NCI-H1092 (cell line): ENCODE measurements around the gene ESR2.
"Not testable (repeated sequence)": the region's sequence is repeated elsewhere in the genome, so short reads cannot be mapped to it uniquely, and the experiment has no call there.

ENCODE experiments used
- DNase-seq: peaks from one replicate; lab custom pipeline; 2025; lab: John Stamatoyannopoulos, UW

The ESR2 gene

DNA sequence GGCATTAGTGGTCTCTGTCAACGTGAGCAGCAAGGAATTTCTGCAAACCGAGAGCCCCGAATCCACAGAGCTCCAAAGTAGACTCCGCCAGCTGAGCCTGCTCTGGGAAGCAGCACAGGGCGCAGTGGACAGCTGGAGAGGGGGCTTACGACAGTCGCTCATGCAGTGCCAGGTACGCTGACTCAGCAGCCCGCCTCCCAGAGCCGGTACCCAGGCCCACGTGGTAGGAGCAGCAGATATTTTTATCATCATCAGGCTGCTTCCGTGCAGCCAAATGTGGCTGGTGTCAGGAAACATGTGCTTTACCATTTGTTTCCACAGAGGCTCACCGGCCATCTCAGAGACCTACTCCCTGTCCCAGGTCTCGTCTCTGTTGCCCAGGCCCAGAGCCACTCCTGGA lies 73.7 kb downstream of the ESR2 start:
- DNase-seq, result no peak

GRCh38 chr14:64220056-64220455 lies 74.1 kb downstream of the ESR2 start:
- no peak for DNase-seq

GRCh38 chr14:64218344-64219240 lies 75.6 kb downstream of the ESR2 start:
- no peak for DNase-seq

DNA sequence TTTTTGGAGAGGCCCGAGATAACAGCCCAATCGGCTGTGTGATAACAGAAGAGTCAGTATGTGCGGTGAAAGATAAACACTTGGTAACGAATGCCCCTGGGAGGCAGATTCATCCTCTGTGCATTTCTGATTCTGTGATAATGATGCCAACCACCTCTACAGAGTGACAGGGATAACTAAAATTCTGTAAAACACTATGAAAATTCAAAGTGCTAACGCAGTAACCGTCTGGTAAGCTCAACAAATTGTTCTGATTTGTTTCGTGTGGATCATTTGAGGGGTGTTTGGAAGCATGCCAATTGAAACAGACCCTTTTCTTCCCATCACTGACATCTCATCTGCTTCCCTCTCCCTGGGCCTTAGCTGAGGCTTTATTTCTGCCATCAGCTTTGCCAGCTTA lies 76.3 kb downstream of the ESR2 start:
- no peak for DNase-seq

GRCh38 chr14:64217308-64217707 lies 76.9 kb downstream of the ESR2 start:
- DNase-seq, result no peak

- no peak for DNase-seq
Measured at GRCh38 chr14:64215978-64216377, 78.2 kb downstream of the ESR2 start.

- no peak for DNase-seq
Measured at GRCh38 chr14:64215274-64215673, 78.9 kb downstream of the ESR2 start.

- DNase-seq, result no peak
Measured at GRCh38 chr14:64213853-64214570, 80.2 kb downstream of the ESR2 start.

- DNase-seq, result no peak
Measured at GRCh38 chr14:64213086-64213485, 81.1 kb downstream of the ESR2 start.

- DNase-seq, result no peak
Measured at GRCh38 chr14:64212666-64213065, 81.5 kb downstream of the ESR2 start.

DNA sequence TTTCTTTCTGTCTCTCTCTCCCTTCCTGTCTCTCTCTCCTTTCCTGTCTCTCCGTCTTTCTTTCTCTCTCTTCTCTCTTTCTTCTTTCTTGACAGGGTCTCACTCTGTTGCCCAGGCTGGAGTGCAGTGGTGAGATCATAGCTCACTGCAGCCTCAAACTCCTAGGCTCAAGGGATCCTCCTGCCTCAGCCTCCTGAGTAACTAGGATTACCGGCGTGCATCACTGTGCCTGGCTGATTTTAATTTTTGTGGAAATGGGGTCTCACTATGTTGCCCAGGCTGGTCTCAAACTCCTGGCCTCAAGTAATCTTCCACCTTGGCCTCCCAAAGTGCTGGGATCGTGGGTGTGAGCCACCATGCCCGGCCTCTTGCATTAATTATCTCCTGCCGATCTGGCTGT lies 83.3 kb downstream of the ESR2 start:
- not testable (repeated sequence) for DNase-seq

- DNase-seq, result no peak
Measured at GRCh38 chr14:64210216-64210615, 84.0 kb downstream of the ESR2 start.

GRCh38 chr14:64209444-64210131 lies 84.6 kb downstream of the ESR2 start:
- DNase-seq, result no peak

DNA sequence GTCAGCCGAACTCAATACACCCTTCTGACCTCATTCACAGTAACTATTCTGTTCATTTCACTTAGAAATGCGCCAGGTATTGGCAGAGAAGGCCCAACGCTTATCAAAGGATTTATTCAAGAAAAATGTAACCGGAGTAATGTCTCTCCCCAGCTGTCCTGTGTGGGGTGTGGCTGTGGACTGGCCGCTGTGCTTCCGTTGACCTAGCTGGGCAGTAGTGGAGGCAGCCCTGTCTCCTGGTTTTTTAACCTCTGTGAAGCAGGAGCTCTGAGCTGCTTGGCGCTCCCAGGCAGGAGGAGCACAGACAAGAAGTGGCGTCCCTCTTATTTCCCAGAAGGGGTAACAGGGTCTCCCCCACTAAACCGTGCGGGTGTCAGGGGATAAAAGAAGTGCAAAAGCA lies 85.2 kb downstream of the ESR2 start:
- no peak for DNase-seq

GRCh38 chr14:64208261-64208660 lies 85.9 kb downstream of the ESR2 start:
- no peak for DNase-seq

DNA sequence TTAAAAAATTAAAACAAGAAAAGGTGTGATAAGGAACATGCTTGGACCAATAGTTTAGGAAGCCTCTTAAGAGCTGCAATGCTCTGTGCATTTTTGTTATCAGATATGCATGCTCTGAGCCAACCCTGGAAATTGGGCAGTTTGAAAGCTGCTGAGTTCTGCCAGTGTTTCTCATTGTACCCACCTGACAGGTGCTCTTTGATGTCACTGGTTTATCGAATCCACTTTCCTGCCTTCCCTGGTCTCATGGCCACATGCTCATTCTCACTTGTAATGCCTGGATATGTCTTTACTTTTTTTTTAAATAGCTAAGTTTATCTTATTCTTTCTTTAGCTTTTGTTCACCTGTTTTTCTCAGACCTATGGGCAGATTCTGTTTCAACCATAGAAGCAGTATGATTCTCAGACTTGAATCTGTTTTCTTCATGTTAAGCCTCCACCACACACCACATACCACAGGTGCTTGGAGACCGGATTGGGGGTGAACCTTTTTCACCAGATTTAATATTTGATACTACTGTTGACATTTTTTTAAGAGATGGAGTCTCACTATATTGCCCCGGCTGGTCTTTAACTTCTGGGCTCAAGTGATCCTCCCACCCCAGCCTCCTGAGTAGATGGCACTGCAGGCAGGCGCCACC lies 90.7 kb downstream of the ESR2 start:
- DNase-seq, result no peak

- no peak for DNase-seq
Measured at GRCh38 chr14:64202716-64203115, 91.5 kb downstream of the ESR2 start.

DNA sequence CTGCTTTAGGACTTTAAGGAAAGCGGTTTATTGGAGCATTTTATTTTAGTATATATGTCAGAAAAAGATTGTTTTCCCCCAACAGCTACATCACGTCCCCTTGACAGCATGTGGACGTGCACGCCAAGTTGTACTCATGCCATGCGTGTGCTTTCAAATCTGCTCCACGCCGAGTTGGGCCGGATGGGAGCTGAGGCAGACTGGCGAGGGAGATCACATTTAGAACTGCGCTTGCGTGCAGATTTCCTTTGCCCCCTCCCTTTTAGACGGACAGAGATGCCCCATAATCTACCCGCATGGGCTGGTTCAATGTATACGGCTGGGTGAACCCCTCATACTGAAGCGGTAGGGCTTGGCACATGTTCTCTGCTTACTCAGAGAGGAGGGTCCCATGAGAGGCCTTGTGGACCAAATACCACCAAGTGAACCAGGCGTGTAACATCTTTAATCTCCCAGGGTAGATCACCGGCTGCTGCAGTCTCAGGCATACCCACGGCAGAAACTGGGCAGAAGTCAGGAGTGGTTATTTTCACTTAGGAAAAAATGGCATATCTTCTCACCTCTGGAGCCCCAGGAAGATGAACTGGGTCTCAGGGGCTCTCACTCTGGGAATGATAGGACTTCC lies 92.1 kb downstream of the ESR2 start:
- no peak for DNase-seq

GRCh38 chr14:64201296-64201695 lies 92.9 kb downstream of the ESR2 start:
- no peak for DNase-seq

GRCh38 chr14:64200170-64200569 lies 94.0 kb downstream of the ESR2 start:
- no peak for DNase-seq

GRCh38 chr14:64198486-64198885 lies 95.7 kb downstream of the ESR2 start:
- no peak for DNase-seq

DNA sequence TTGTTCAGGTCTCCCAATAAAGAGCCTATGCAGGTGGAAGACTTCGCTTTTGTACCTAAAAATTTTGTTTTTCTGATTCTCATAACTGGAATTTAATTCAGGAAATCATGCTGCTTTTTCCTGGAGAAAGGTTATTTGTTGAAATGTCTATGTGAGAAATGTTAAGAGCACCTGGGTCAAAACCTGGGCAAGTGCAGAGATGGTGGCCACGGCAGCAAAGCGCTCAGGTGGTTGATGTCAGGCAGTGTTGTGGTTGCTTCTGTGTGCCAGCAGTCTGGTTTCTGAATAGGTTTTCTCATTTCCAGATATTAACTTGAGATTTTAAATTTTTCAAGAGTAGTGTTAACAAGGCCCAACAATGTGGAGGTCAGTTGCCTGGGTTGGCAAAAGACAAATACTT lies 96.2 kb downstream of the ESR2 start:
- no peak for DNase-seq
